HFF-Myc (cell line): ENCODE results near the gene CLCNKB.

Experiments
- DNase-seq: peaks from one replicate; pipeline ENCODE4 v3.0.0-alpha.2; 2011; ENCODE audit warnings: low read depth; ENCODE audit errors: extremely low read depth
- H3K4me3 ChIP-seq: replicated peaks from 2 replicates; pipeline ENCODE4 v1.5.1; 2011; ENCODE audit warnings: low read depth, mild to moderate bottlenecking, control low read depth, low read length
- TF ChIP-seq, protein P1 (sequence below): IDR thresholded peaks from 2 replicates; pipeline ENCODE4 v1.5.1; 2012; ENCODE audit warnings: mild to moderate bottlenecking, low read depth, low read length, control low read depth; ENCODE audit errors: missing control alignments

Gene CLCNKB

DNA sequence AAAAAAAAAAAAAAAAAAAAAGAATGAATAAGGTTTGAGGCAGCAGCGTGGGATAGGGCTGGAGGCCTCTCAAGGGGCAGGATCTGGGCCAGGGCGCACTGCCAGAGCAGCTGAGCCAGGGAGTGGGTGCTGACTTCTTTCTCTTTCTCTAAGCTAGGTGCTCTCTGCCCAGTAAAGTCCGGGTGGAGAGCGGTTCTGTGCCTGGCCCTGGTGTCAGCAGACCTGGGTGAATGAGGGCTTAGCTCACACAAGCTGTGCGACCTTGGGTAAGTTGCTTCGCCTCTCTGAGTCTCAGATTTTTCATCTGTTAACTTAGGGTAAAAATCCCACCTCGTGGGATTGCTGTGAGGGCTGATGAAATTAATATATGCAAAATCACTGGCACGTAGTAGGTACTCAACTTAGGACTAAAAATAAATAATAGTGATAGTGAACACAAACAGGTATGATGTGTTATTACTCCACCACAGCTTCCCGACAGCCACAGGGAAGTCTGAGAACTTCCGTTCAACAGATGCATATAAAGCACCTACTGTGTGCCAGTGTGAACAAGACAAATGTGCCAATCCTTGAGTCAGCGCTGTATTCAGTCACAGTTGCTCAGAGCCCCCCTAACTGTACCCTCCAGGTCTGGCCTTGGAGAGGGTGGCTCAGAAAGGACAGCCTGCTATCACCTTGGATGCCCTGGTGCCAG, 31.9 kb downstream of the CLCNKB start:
- H3K4me3 ChIP-seq = no peak overlapping the region
- no peak for DNase-seq
- TF ChIP-seq, protein P1, sequence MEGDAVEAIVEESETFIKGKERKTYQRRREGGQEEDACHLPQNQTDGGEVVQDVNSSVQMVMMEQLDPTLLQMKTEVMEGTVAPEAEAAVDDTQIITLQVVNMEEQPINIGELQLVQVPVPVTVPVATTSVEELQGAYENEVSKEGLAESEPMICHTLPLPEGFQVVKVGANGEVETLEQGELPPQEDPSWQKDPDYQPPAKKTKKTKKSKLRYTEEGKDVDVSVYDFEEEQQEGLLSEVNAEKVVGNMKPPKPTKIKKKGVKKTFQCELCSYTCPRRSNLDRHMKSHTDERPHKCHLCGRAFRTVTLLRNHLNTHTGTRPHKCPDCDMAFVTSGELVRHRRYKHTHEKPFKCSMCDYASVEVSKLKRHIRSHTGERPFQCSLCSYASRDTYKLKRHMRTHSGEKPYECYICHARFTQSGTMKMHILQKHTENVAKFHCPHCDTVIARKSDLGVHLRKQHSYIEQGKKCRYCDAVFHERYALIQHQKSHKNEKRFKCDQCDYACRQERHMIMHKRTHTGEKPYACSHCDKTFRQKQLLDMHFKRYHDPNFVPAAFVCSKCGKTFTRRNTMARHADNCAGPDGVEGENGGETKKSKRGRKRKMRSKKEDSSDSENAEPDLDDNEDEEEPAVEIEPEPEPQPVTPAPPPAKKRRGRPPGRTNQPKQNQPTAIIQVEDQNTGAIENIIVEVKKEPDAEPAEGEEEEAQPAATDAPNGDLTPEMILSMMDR = no peak

DNA sequence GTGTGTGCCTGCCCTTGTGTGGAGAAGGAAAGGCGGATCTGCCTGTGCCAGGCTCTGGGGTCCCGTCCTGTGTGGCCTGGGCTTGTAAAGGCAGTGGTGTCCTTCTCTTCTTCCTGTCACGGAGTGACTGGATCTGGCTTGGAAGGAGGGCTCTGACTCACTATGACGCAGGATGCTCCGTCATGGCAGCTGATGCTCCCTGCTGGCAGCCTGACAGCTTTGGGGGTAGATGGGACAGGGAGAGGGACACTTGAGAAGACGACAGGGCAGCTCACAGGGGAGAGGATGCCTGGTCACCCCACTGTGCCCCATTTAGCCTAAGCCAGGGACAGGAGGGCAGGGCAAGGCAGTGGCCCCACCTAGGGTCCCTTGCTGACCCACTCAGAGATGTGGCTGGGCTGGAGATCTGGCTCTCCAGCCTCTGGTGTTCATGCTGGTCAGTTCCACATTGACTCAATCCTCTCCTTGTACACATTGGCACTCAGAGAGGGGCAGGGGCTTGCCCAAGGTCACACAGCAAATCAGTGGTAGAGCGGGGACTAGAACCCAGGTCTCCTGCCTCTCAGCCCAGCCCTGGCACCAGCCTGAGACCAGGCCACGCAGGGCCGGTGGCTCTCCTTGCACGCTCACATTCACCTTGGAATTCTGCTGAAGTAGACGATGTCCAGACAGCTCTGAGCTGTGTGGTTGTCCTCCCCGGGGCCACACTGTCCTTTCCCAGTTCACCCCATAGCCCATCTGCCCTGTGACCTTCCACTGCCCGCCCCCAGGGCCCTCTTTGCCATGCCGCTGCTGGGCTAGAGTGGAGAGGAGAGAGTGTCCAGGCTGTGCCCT, 32.7 kb downstream of the CLCNKB start:
- TF ChIP-seq, protein P1 = no peak
- peak; percentile 69 for DNase-seq
- H3K4me3 ChIP-seq = no peak overlapping the region

DNA sequence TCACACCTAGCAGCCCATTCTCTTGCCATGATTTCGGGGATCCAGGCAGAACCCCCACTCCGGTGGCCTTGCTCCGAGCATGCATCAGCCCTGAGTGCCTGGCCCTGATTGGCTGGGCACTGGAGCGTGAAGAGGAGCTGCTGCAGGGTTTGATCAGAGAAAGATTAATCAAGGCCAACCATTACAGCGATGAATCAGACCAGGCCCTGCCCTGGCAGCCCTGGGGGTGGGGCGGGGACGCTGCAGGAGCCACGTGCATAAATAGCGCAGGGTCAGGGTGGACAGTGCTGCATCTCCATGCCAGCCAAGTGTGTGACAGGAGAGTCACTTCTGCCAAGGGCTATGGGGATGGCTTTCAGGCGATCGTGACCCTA, 33.3 kb downstream of the CLCNKB start:
- H3K4me3 ChIP-seq = no peak overlapping the region
- no peak for DNase-seq
- TF ChIP-seq, protein P1 = no peak

DNA sequence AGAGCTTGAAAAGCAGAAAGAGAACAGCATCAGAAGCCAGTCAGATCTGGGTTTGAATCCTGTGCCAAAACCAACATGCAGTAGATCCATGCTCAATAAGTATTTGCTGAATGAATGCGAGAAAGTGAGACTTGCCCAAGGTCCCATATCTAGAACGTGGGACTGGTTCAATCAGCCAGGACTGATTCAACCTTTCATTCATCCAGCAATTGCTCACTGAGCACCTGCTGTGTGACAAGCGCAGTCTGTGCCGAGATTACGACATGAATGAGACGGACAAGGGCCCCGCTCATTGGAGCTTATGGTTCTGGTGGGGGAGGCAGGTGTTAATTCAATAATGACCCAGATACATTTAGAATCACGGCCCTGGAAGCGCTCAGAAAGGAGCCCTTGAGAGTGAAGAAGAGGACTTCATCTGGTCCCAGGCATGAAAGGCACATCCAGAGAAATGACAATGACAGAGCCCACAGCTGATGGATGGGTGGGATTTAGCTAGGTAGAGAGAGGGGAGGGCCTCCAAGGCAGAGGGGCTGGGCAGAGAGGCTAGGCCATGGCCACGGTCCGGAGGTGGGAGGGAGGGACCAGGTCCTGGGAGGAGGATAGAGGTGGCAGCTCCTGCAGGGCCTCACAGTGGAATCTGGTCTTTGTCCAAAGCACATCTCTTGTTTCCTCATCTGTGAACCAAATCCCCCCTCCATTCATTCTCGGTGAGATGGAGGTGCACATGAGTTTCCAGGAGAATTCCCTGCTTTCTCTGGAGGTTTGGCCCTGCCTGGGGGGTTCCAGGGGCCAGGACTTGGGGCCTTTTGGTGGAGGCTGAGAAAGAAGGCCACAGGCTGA, 34.0 kb downstream of the CLCNKB start:
- TF ChIP-seq, protein P1 = no peak
- H3K4me3 ChIP-seq = no peak overlapping the region
- DNase-seq = no peak

GRCh38 chr1:16078925-16079656, 35.5 kb downstream of the CLCNKB start:
- no peak overlapping the region for H3K4me3 ChIP-seq
- DNase-seq = peak; percentile 27
- TF ChIP-seq, protein P1 = peak; percentile 90
